IMR-90 (cell line): ENCODE measurements around the gene SLC6A6. TPM values are rescaled to one million over a fixed set of nuclear protein-coding genes. Genes with fewer than 3 reads are reported as not detected.

Source experiments
- ATAC-seq: fragments of 200-7000 bp; cut with Tn5 transposase; 2 replicates; pipeline ENCODE4 v1.9.1; 2020; ENCODE audit warnings: low read depth, mild to moderate bottlenecking, moderate library complexity
- BruUV-seq: library from RNA; stranded (reverse); fragments of 400-500 nt; replicated peaks from 2 replicates; lab custom pipeline; 2021; lab: Mats Ljungman, UMichigan
- CTCF ChIA-PET: fragments of 300-600 bp; formaldehyde crosslinking; extraction: SDS; loops from one replicate; lab custom pipeline; 2021; ENCODE audit warnings: antibody characterized with exemption; lab: Yijun Ruan, JAX
- POLR2A ChIA-PET: fragments of 300-600 bp; sonication (Branson Sonifier 250); formaldehyde crosslinking; loops from one replicate; lab custom pipeline; 2022; ENCODE audit warnings: antibody characterized with exemption; ENCODE audit not compliant: unreplicated experiment; lab: Charles Lee
- DNase-seq: peaks from one replicate; pipeline ENCODE4 v3.0.0; 2013
- H2AFZ ChIP-seq: replicated peaks from 2 replicates; pipeline ENCODE3; 2013; ENCODE audit warnings: low read length, mild to moderate bottlenecking; ENCODE audit not compliant: poor library complexity
- H2AK5ac ChIP-seq: 2 replicates; pipeline ENCODE4 v1.6.1; 2013; ENCODE audit warnings: low read depth, low read length, inconsistent platforms
- H2AK9ac ChIP-seq: replicated peaks from 2 replicates; pipeline ENCODE3; 2013; ENCODE audit warnings: mild to moderate bottlenecking, low read depth, low read length, moderate library complexity; ENCODE audit not compliant: poor library complexity
- H2BK120ac ChIP-seq: 2 replicates; pipeline ENCODE4 v1.6.1; 2013; ENCODE audit warnings: low read depth, low read length, inconsistent platforms
- H2BK15ac ChIP-seq: 3 replicates; pipeline ENCODE4 v1.6.1; 2013; ENCODE audit warnings: low read depth, low read length, inconsistent platforms
- H2BK20ac ChIP-seq: 2 replicates; pipeline ENCODE4 v1.6.1; 2013; ENCODE audit warnings: low read depth, mild to moderate bottlenecking, inconsistent platforms, low read length, moderate library complexity
- H2BK5ac ChIP-seq: 2 replicates; pipeline ENCODE4 v1.6.1; 2013; ENCODE audit warnings: mild to moderate bottlenecking, low read depth, low read length, inconsistent platforms; ENCODE audit not compliant: poor library complexity, severe bottlenecking
- H3K14ac ChIP-seq: replicated peaks from 2 replicates; pipeline ENCODE4 v1.6.1; 2013; ENCODE audit warnings: low read depth, low read length, inconsistent platforms
- H3K18ac ChIP-seq: 2 replicates; pipeline ENCODE4 v1.6.1; 2013; ENCODE audit warnings: low read depth, low read length, control low read depth
- H3K23ac ChIP-seq: 2 replicates; pipeline ENCODE4 v1.6.1; 2013; ENCODE audit warnings: low read depth, low read length, inconsistent platforms
- H3K27ac ChIP-seq: 2 replicates; pipeline ENCODE4 v1.5.1; 2013; ENCODE audit warnings: mild to moderate bottlenecking, control low read depth, low read length; ENCODE audit not compliant: insufficient read depth
- H3K27me3 ChIP-seq: 2 replicates; pipeline ENCODE4 v1.6.1; 2013; ENCODE audit warnings: low read length; ENCODE audit not compliant: control insufficient read depth, insufficient read depth
- H3K36me3 ChIP-seq: 2 replicates; pipeline ENCODE4 v1.6.1; 2013; ENCODE audit warnings: low read length, mixed read lengths; ENCODE audit not compliant: control insufficient read depth, insufficient read depth
- H3K4ac ChIP-seq: 2 replicates; pipeline ENCODE4 v1.6.1; 2013; ENCODE audit warnings: low read depth, low read length, inconsistent platforms
- H3K4me1 ChIP-seq: 2 replicates; pipeline ENCODE4 v1.6.1; 2013; ENCODE audit warnings: low read length, mixed read lengths; ENCODE audit not compliant: control insufficient read depth, insufficient read depth
- H3K4me2 ChIP-seq: 2 replicates; pipeline ENCODE4 v1.6.1; 2013; ENCODE audit warnings: low read depth, mild to moderate bottlenecking, control low read depth, low read length, moderate library complexity
- H3K4me3 ChIP-seq: 2 replicates; pipeline ENCODE4 v1.5.1; 2013; ENCODE audit warnings: low read depth, mild to moderate bottlenecking, control low read depth, low read length, moderate library complexity; ENCODE audit not compliant: insufficient read depth
- H3K56ac ChIP-seq: 2 replicates; pipeline ENCODE4 v1.6.1; 2013; ENCODE audit warnings: low read length, inconsistent platforms; ENCODE audit not compliant: insufficient read depth; ENCODE audit errors: extremely low read depth
- H3K79me1 ChIP-seq, 2 experiments: 2 replicates each; pipeline ENCODE4 v1.6.1; 2013; ENCODE audit warnings: low read length in 2 of 2, inconsistent platforms in 1 of 2, low read depth in 1 of 2
- H3K9ac ChIP-seq: 2 replicates; pipeline ENCODE4 v1.6.1; 2013; ENCODE audit warnings: low read depth, low read length, control low read depth
- H3K9me1 ChIP-seq: 2 replicates; pipeline ENCODE4 v1.6.1; 2013; ENCODE audit warnings: low read length, inconsistent platforms; ENCODE audit not compliant: insufficient read depth
- H3K9me3 ChIP-seq: 2 replicates; pipeline ENCODE4 v1.6.1; 2013; ENCODE audit warnings: low read length; ENCODE audit not compliant: control insufficient read depth, insufficient read depth
- H4K20me1 ChIP-seq: 2 replicates; pipeline ENCODE4 v1.6.1; 2013; ENCODE audit warnings: low read length, inconsistent platforms; ENCODE audit not compliant: insufficient read depth
- H4K5ac ChIP-seq: 2 replicates; pipeline ENCODE4 v1.6.1; 2013; ENCODE audit warnings: mild to moderate bottlenecking, low read depth, low read length, control low read depth
- H4K8ac ChIP-seq, 2 experiments: 2 replicates each; pipeline ENCODE4 v1.6.1; 2013; ENCODE audit warnings: low read depth in 2 of 2, low read length in 2 of 2, control low read depth in 1 of 2, inconsistent platforms in 1 of 2
- H4K91ac ChIP-seq: 2 replicates; pipeline ENCODE4 v1.6.1; 2013; ENCODE audit warnings: low read depth, low read length, inconsistent platforms; ENCODE audit not compliant: insufficient read depth
- BHLHE40 ChIP-seq: fragments of 150-350 bp; IDR thresholded peaks from 2 replicates; pipeline ENCODE4 v1.6.1; 2016; ENCODE audit warnings: mild to moderate bottlenecking, low read depth, low read length
- CEBPB ChIP-seq: IDR thresholded peaks from 2 replicates; pipeline ENCODE4 v1.6.1; 2012; ENCODE audit warnings: low read depth, low read length, improper control_type of control experiment
- CHD1 ChIP-seq: IDR thresholded peaks from 2 replicates; pipeline ENCODE4 v1.6.1; 2012; ENCODE audit warnings: low read depth, low read length, improper control_type of control experiment
- ELK1 ChIP-seq: fragments of 150-350 bp; IDR thresholded peaks from 2 replicates; pipeline ENCODE4 v1.6.1; 2016; ENCODE audit warnings: low read depth, mild to moderate bottlenecking, low read length, moderate library complexity, borderline replicate concordance
- FOS ChIP-seq: fragments of 150-350 bp; IDR thresholded peaks from 2 replicates; pipeline ENCODE4 v1.6.1; 2016; ENCODE audit warnings: low read depth, low read length
- MAFK ChIP-seq: IDR thresholded peaks from 2 replicates; pipeline ENCODE4 v1.6.1; 2012; ENCODE audit warnings: low read depth, low read length, improper control_type of control experiment
- MAZ ChIP-seq: IDR thresholded peaks from 2 replicates; pipeline ENCODE4 v1.6.1; 2012; ENCODE audit warnings: low read depth, mild to moderate bottlenecking, low read length, improper control_type of control experiment, moderate library complexity, borderline replicate concordance
- MXI1 ChIP-seq: IDR thresholded peaks from 2 replicates; pipeline ENCODE4 v1.6.1; 2012; ENCODE audit warnings: low read depth, mild to moderate bottlenecking, low read length, moderate library complexity, borderline replicate concordance
- NFE2L2 ChIP-seq: fragments of 150-350 bp; IDR thresholded peaks from 2 replicates; pipeline ENCODE4 v1.6.1; 2016; ENCODE audit warnings: low read depth, mild to moderate bottlenecking, low read length
- POLR2A ChIP-seq: IDR thresholded peaks from 2 replicates; pipeline ENCODE4 v1.6.1; 2012; ENCODE audit warnings: mild to moderate bottlenecking, low read depth, low read length
- RAD21 ChIP-seq: IDR thresholded peaks from 2 replicates; pipeline ENCODE4 v1.6.1; 2012; ENCODE audit warnings: low read length, improper control_type of control experiment
- RCOR1 ChIP-seq: IDR thresholded peaks from 2 replicates; pipeline ENCODE4 v1.6.1; 2012; ENCODE audit warnings: mild to moderate bottlenecking, low read length, improper control_type of control experiment; ENCODE audit not compliant: insufficient replicate concordance
- RFX5 ChIP-seq: IDR thresholded peaks from 2 replicates; pipeline ENCODE4 v1.8.0; 2012; ENCODE audit warnings: low read depth, mild to moderate bottlenecking, low read length, moderate library complexity
- SMC3 ChIP-seq: fragments of 150-350 bp; IDR thresholded peaks from 2 replicates; pipeline ENCODE4 v1.6.1; 2016; ENCODE audit warnings: low read depth, mild to moderate bottlenecking, antibody characterized with exemption, low read length, moderate library complexity
- WGBS, 2 experiments: methylation state at CpG; one replicate each; pipeline versions ENCODE4 v1.1.5 to v1.1.7; 2013; ENCODE audit warnings: missing lambda C conversion rate in 2 of 2; ENCODE audit not compliant: insufficient read length in 1 of 2; ENCODE audit errors: extremely low coverage in 2 of 2; 5-methylcytosine and 5-hydroxymethylcytosine counted together
- dilution Hi-C: fragments of 300-500 bp; cut with HindIII; formaldehyde crosslinking; loops from one replicate; pipeline ENCODE4 v1.14.3; 2018; ENCODE audit warnings: low sequenced_read_pairs; ENCODE audit not compliant: unreplicated experiment
- in situ Hi-C: fragments of 300-500 bp; cut with MboI; formaldehyde crosslinking; loops from 3 replicates; pipeline ENCODE4 v1.14.3; 2019; ENCODE audit warnings: low sequenced_read_pairs, inconsistent platforms, mixed read lengths
- intact Hi-C: fragments of 100-400 bp; cut with micrococcal nuclease; formaldehyde crosslinking; loops from 2 replicates; pipeline ENCODE4 v1.10.0; 2022
- polyA plus RNA-seq, 3 experiments: library from polyadenylated mRNA; depleted of rRNA; stranded (reverse); fragments of >200 nt; gene quantifications; 2 replicates each; pipeline ENCODE4 v1.2.3, GENCODE V29; 2012; ENCODE audit warnings: low replicate concordance in 1 of 3
- total RNA-seq: library from RNA; depleted of rRNA; stranded (reverse); fragments of >200 nt; gene quantifications from 2 replicates; pipeline ENCODE4 v1.2.3, GENCODE V29; 2012
- TF ChIP-seq, protein P1 (sequence below): conservative IDR thresholded peaks from 2 replicates; pipeline ENCODE4 v1.5.1; 2012; ENCODE audit warnings: mild to moderate bottlenecking, low read depth, low read length, improper control_type of control experiment
- TF ChIP-seq, protein P2 (sequence below): fragments of 150-350 bp; IDR thresholded peaks from 2 replicates; pipeline ENCODE4 v1.6.1; 2017; ENCODE audit warnings: mild to moderate bottlenecking, antibody characterized with exemption, low read length, low read depth

Gene SLC6A6
- total and polyA plus RNA-seq, 2 of the 4 experiments (the other 2 are of a cell fraction) = 29.9 to 39.4 TPM

- Histone ChIP-seq H2BK15ac (no peak overlapping the region), H3K23ac (no peak overlapping the region), H3K9ac (no peak overlapping the region), H3K27ac (no peak overlapping the region), H3K4me3 (no peak overlapping the region), H4K8ac (no peak overlapping the region), H2AK5ac (no peak overlapping the region), H3K56ac (no peak overlapping the region), H2BK20ac (no peak overlapping the region), H3K36me3 (peaks cover 56% of the 10 kb centered on the region), H2AK9ac (no peak overlapping the region), H2BK5ac (no peak overlapping the region), H3K14ac (no peak overlapping the region), H3K18ac (no peak overlapping the region), H3K9me1 (peaks cover 25% of the 10 kb centered on the region), H2AFZ (no peak overlapping the region), H4K20me1 (no peaks in the 10 kb centered on the region), H3K4me2 (no peak overlapping the region), H3K79me1 (peaks cover 0 to 15% of the 10 kb centered on the region in 2 experiments; a peak in 1 of 4 replicates), H3K27me3 (no peaks in the 10 kb centered on the region), H2BK120ac (no peak overlapping the region), H3K4ac (no peak overlapping the region), H4K91ac (no peak overlapping the region), H4K5ac (no peak overlapping the region), H3K9me3 (no peaks in the 10 kb centered on the region), H3K4me1 (peaks cover 15% of the 10 kb centered on the region)
- TF ChIP-seq MXI1 (no peak), MAZ (no peak), CHD1 (no peak), NFE2L2 (no peak), CEBPB (no peak), RCOR1 (no peak), RAD21 (no peak), MAFK (no peak), BHLHE40 (no peak), FOS (no peak), ELK1 (no peak), SMC3 (no peak), POLR2A (no peak), RFX5 (no peak)
- TF ChIP-seq, protein P1, sequence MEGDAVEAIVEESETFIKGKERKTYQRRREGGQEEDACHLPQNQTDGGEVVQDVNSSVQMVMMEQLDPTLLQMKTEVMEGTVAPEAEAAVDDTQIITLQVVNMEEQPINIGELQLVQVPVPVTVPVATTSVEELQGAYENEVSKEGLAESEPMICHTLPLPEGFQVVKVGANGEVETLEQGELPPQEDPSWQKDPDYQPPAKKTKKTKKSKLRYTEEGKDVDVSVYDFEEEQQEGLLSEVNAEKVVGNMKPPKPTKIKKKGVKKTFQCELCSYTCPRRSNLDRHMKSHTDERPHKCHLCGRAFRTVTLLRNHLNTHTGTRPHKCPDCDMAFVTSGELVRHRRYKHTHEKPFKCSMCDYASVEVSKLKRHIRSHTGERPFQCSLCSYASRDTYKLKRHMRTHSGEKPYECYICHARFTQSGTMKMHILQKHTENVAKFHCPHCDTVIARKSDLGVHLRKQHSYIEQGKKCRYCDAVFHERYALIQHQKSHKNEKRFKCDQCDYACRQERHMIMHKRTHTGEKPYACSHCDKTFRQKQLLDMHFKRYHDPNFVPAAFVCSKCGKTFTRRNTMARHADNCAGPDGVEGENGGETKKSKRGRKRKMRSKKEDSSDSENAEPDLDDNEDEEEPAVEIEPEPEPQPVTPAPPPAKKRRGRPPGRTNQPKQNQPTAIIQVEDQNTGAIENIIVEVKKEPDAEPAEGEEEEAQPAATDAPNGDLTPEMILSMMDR = no peak
- TF ChIP-seq, protein P2, sequence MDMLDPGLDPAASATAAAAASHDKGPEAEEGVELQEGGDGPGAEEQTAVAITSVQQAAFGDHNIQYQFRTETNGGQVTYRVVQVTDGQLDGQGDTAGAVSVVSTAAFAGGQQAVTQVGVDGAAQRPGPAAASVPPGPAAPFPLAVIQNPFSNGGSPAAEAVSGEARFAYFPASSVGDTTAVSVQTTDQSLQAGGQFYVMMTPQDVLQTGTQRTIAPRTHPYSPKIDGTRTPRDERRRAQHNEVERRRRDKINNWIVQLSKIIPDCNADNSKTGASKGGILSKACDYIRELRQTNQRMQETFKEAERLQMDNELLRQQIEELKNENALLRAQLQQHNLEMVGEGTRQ = no peak
- ChIA-PET CTCF (interaction anchor here (0.6 kb wide), 1 partner anchor 11 kb away, joined by 3 read pairs; no protein-coding TSS in a partner anchor), POLR2A (no interaction called here)
- no TSS peak for BruUV-seq
- no peak for ATAC-seq
- 86% methylated on average over 1 of the region's 12 CpGs; no CpG with 5 or more reads in 1 of the 2 experiments for WGBS, 2 experiments
- in situ Hi-C loops (no loop called here), dilution Hi-C loops (no loop called here), intact Hi-C loops (no loop called here)
- DNase-seq = no peak
Measured at GRCh38 chr3:14470461-14470860, 68.1 kb downstream of the SLC6A6 start.
